K562 (cell line): Measurements from ENCODE around the gene QKI. TPM values are rescaled to one million over a fixed set of nuclear protein-coding genes. Genes with fewer than 3 reads are reported as not detected.

ENCODE experiments used
- ATAC-seq: fragments of 200-7000 bp; cut with Tn5 transposase; 3 replicates; pipeline ENCODE4 v1.9.1; 2020; ENCODE audit warnings: moderate library complexity
- BruUV-seq: library from RNA; stranded (reverse); fragments of 400-500 nt; replicated peaks from 2 replicates; lab custom pipeline; 2021; lab: Mats Ljungman, UMichigan
- CTCF ChIA-PET: fragments of 300-600 bp; formaldehyde crosslinking; extraction: SDS; loops from one replicate; lab custom pipeline; 2021; ENCODE audit warnings: low intra/inter-chr PET ratio; lab: Yijun Ruan, JAX
- POLR2A ChIA-PET: fragments of 300-600, 350-650 bp; sonication (Branson Sonifier 250); formaldehyde crosslinking; extraction: SDS; loops from one replicate; lab custom pipeline; 2021; ENCODE audit warnings: antibody characterized with exemption, inconsistent platforms; lab: Yijun Ruan, JAX
- DNase-seq, 4 experiments: peaks; one replicate each; pipeline versions ENCODE4 v3.0.0 to v3.0.0-alpha.2; 2011 to 2018; ENCODE audit warnings: low spot score in 3 of 4, mixed read lengths in 3 of 4; ENCODE audit errors: extremely low read depth in 1 of 4
- FAIRE-seq: peaks from 2 replicates; lab custom pipeline; 2011; peaks lifted over from hg19 to GRCh38; lab: Jason Lieb, UNC
- H2AFZ ChIP-seq: 2 replicates; pipeline ENCODE4 v1.6.0; 2011; ENCODE audit warnings: low read depth, low read length, control low read depth, inconsistent platforms
- H3K27ac ChIP-seq: fragments of 200-600 bp; 3 replicates; pipeline ENCODE4 v1.8.0; 2011; ENCODE audit warnings: low read depth, mild to moderate bottlenecking, control low read depth, inconsistent platforms, low read length, moderate library complexity, mixed read lengths; ENCODE audit errors: extremely low read depth
- H3K27me3 ChIP-seq, 2 experiments: fragments of 300-600 bp in 1 of 2; 2 replicates in 1 of 2; 3 replicates in 1 of 2; pipeline versions ENCODE4 v1.6.0 to v1.8.0; 2011; ENCODE audit warnings: inconsistent platforms in 2 of 2, low read length in 2 of 2, mild to moderate bottlenecking in 1 of 2, mixed read lengths in 1 of 2, moderate library complexity in 1 of 2; ENCODE audit not compliant: control insufficient read depth in 2 of 2, insufficient read depth in 2 of 2
- H3K36me3 ChIP-seq: fragments of 300-600 bp; 3 replicates; pipeline ENCODE4 v1.8.0; 2011; ENCODE audit warnings: mild to moderate bottlenecking, low read length, inconsistent platforms; ENCODE audit not compliant: control insufficient read depth, insufficient read depth
- H3K4me1 ChIP-seq, 2 experiments: fragments of 200-600 bp in 1 of 2; replicated peaks in 1 of 2; 2 replicates in 1 of 2; 3 replicates in 1 of 2; pipeline versions ENCODE4 v1.5.1 to v1.8.0; 2011; ENCODE audit warnings: inconsistent platforms in 2 of 2, low read length in 2 of 2, mild to moderate bottlenecking in 1 of 2, mixed read lengths in 1 of 2, moderate library complexity in 1 of 2; ENCODE audit not compliant: control insufficient read depth in 2 of 2, insufficient read depth in 2 of 2
- H3K4me2 ChIP-seq: 2 replicates; pipeline ENCODE4 v1.6.1; 2011; ENCODE audit warnings: low read length, control low read depth, inconsistent platforms, mixed read lengths; ENCODE audit not compliant: insufficient read depth
- H3K4me3 ChIP-seq: fragments of 200-600 bp; sonication (generic), shearing (Covaris generic); 2 replicates; pipeline ENCODE4 v1.5.1; 2016; ENCODE audit warnings: control low read depth, inconsistent platforms
- H3K79me2 ChIP-seq: fragments of 200-600 bp; 3 replicates; pipeline ENCODE4 v1.8.0; 2011; ENCODE audit warnings: low read length, inconsistent platforms; ENCODE audit not compliant: control insufficient read depth, insufficient read depth
- H3K9ac ChIP-seq, 2 experiments: 2 replicates each; pipeline versions ENCODE4 v1.6.0 to v1.6.1; 2011; ENCODE audit warnings: low read depth in 2 of 2, low read length in 2 of 2, control low read depth in 1 of 2, inconsistent platforms in 1 of 2, mild to moderate bottlenecking in 1 of 2, mixed read lengths in 1 of 2; ENCODE audit not compliant: insufficient read depth in 1 of 2
- H3K9me1 ChIP-seq: one replicate; pipeline ENCODE4 v1.6.0; 2011; ENCODE audit warnings: inconsistent platforms, mild to moderate bottlenecking, low read length, moderate library complexity; ENCODE audit not compliant: control insufficient read depth, insufficient read depth
- H3K9me3 ChIP-seq: replicated peaks from 2 replicates; pipeline ENCODE4 v1.5.1; 2011; ENCODE audit warnings: low read depth, low read length, inconsistent platforms; ENCODE audit not compliant: control insufficient read depth, insufficient read depth
- H4K20me1 ChIP-seq: replicated peaks from 2 replicates; pipeline ENCODE4 v1.6.1; 2011; ENCODE audit warnings: low read length, inconsistent platforms, mixed read lengths; ENCODE audit not compliant: control insufficient read depth, insufficient read depth
- PTBP1 ChIP-seq: fragments of 200-400 bp; formaldehyde crosslinking; IDR thresholded peaks from 2 replicates; pipeline ENCODE4 v1.6.1; 2017; ENCODE audit warnings: low read depth, low read length
- WGBS: fragments of 100-300 bp; shearing (Covaris generic); methylation state at CpG from one replicate; pipeline ENCODE4 v1.1.6; 2016; ENCODE audit warnings: low coverage, mixed read lengths; ENCODE audit not compliant: insufficient coverage; ENCODE audit errors: missing lambda C conversion rate; 5-methylcytosine and 5-hydroxymethylcytosine counted together
- in situ Hi-C: fragments of 300-500 bp; cut with MboI; formaldehyde crosslinking; loops from 4 replicates; pipeline ENCODE4 v1.15.0; 2018; ENCODE audit warnings: inconsistent platforms, mixed read lengths
- intact Hi-C: fragments of 100-400 bp; cut with micrococcal nuclease; formaldehyde crosslinking; loops from 2 replicates; pipeline ENCODE4 v1.14.2; 2022
- polyA plus RNA-seq, 8 experiments: library from polyadenylated mRNA; depleted of rRNA in 4 of 8; stranded (reverse) in 5 of 8; unstranded in 3 of 8; fragments of >200 nt; fragmentation: Nextera tagmentation in 2 of 8; fragmentation: Illumina TruSeq in 1 of 8; extraction: Ambion mirVana in 2 of 8; extraction: Trizol in 1 of 8; gene quantifications; 2 replicates each; pipeline versions ENCODE4 v1.2.1 to v1.2.3, GENCODE V29; 2011 to 2014; ENCODE audit warnings: inconsistent platforms in 1 of 8, missing spikeins in 1 of 8
- total RNA-seq, 7 experiments: library from RNA; depleted of rRNA in 6 of 7; stranded (reverse); fragments of >200 nt in 6 of 7; fragmentation: Illumina TruSeq in 2 of 7; extraction: Trizol in 2 of 7; gene quantifications; 2 replicates each; pipeline versions ENCODE4 v1.2.1 to v1.2.3, GENCODE V29; 2011 to 2021; ENCODE audit warnings: low replicate concordance in 1 of 7
- TF ChIP-seq, protein P1 (sequence below): sonication (generic); formaldehyde crosslinking; IDR thresholded peaks from 2 replicates; pipeline ENCODE4 v1.8.1; 2023; ENCODE audit warnings: mild to moderate bottlenecking, missing genetic modification reagents

Gene QKI
- total and polyA plus RNA-seq, 9 of the 15 experiments (the other 6 are each of a cell fraction or from before 2014, with no cell fraction given): 20.4 to 215 (median 123) TPM

DNA sequence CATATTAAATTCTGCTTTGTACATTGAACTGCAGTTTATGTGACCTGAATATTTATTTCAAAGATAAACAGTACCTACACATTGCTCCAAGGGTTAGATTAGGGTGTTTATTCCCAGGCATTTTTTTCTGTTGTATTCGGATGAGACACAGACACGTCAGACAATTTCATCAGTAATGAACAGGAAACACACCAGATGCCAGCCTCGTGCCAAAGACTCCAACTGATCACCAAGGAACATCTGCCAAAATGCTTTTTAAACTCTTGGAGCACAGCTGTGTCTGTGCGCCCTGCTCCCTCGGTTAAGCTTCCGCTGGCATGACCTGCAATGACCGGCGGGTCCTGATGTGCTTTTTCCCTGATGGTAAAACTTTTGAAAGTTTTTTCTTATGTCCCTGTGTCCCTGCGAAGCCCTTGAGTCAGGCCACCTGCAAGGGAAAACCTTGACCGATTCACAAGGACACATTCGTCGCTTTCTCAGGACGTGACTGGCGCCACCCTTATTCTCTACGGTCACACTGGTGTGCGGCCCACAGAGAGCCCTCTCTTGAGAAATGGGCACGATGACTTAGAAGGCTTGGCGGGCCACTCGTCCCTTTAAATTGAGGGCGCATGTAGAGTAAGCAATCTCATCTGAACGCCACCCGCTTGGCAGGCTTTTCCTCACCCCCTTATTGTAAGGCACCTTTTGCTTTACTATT lies 173.9 kb downstream of the QKI start:
- no peak for ATAC-seq
- no peak for TF ChIP-seq PTBP1
- TF ChIP-seq, protein P1, sequence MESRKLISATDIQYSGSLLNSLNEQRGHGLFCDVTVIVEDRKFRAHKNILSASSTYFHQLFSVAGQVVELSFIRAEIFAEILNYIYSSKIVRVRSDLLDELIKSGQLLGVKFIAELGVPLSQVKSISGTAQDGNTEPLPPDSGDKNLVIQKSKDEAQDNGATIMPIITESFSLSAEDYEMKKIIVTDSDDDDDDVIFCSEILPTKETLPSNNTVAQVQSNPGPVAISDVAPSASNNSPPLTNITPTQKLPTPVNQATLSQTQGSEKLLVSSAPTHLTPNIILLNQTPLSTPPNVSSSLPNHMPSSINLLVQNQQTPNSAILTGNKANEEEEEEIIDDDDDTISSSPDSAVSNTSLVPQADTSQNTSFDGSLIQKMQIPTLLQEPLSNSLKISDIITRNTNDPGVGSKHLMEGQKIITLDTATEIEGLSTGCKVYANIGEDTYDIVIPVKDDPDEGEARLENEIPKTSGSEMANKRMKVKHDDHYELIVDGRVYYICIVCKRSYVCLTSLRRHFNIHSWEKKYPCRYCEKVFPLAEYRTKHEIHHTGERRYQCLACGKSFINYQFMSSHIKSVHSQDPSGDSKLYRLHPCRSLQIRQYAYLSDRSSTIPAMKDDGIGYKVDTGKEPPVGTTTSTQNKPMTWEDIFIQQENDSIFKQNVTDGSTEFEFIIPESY: peak; percentile 53
- no peak for FAIRE-seq
- no peak for DNase-seq
- Histone ChIP-seq H3K4me1 (peaks cover 10 to 19% of the 10 kb centered on the region in 2 experiments; a peak in 4 of 5 replicates), H3K27me3 (no peaks in the 10 kb centered on the region), H3K79me2 (no peaks in the 10 kb centered on the region), H3K4me2 (no peak overlapping the region), H4K20me1 (no peaks in the 10 kb centered on the region), H3K27ac (peak overlapping the region; percentile 24; the same call in 2 of the 3 replicates), H3K9me3 (peaks cover 15% of the 10 kb centered on the region; the same call in 1 of the 2 replicates), H3K4me3 (no peak overlapping the region), H2AFZ (no peak overlapping the region), H3K9me1 (no peaks in the 10 kb centered on the region), H3K36me3 (no peaks in the 10 kb centered on the region), H3K9ac (no peak overlapping the region)
- WGBS: 91% methylated on average over 22 of the region's 22 CpGs
- POLR2A ChIA-PET: interaction anchor here (0.7 to 0.9 kb wide), 2 partner anchors 10 to 877 kb away, joined by 3 read pairs; no protein-coding TSS in a partner anchor
- intact Hi-C loops: loop anchor here (10.0 kb wide), 1 partner anchor 366 kb away; no protein-coding TSS in a partner anchor
- CTCF ChIA-PET: no interaction called here
- BruUV-seq: no TSS peak
- in situ Hi-C loops: no loop called here
